Ishikawa (cell line): ENCODE data around the gene TJP1.

Experiments
- CEBPB ChIP-seq: IDR thresholded peaks from 2 replicates; pipeline ENCODE4 v1.6.1; 2012
- CREB1 ChIP-seq: IDR thresholded peaks from 2 replicates; pipeline ENCODE4 v1.6.1; 2012; ENCODE audit warnings: low read depth
- EP300 ChIP-seq: IDR thresholded peaks from 2 replicates; pipeline ENCODE4 v1.6.1; 2012; ENCODE audit warnings: borderline replicate concordance
- MAX ChIP-seq: IDR thresholded peaks from 2 replicates; pipeline ENCODE4 v1.6.1; 2012
- RAD21 ChIP-seq: IDR thresholded peaks from 2 replicates; pipeline ENCODE4 v1.6.1; 2012; ENCODE audit warnings: low read depth
- REST ChIP-seq: IDR thresholded peaks from 2 replicates; pipeline ENCODE4 v1.6.1; 2012; ENCODE audit warnings: low read depth, mild to moderate bottlenecking
- TAF1 ChIP-seq: IDR thresholded peaks from 2 replicates; pipeline ENCODE4 v1.6.1; 2012; ENCODE audit warnings: low read depth, mild to moderate bottlenecking
- TCF12 ChIP-seq: IDR thresholded peaks from 2 replicates; pipeline ENCODE4 v1.6.1; 2012; ENCODE audit warnings: low read depth
- USF1 ChIP-seq: IDR thresholded peaks from 2 replicates; pipeline ENCODE4 v1.6.1; 2012
- YY1 ChIP-seq: IDR thresholded peaks from 2 replicates; pipeline ENCODE4 v1.6.1; 2012; ENCODE audit warnings: low read depth

DNA sequence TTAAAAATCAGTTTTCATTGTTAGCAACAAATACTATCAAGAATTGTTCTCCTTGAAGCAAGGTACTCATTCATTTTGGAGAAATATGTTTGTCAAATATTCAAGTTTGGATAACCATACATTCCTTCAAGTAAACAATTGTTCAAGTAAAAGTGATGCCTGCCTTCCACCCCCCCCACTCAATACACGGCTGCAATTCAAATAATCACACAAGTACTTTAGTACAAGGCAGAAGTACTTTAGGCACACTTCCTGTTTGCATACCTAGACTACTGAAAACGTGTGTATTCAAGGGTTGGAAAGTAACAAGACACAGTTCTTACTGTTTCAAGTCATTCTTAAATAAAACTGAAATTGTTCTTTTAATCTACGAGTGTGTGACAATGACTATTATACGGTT, 45.4 kb downstream of the TJP1 start:
- no peak for TF ChIP-seq REST
- TF ChIP-seq MAX, result no peak
- no peak for TF ChIP-seq CREB1
- TF ChIP-seq RAD21, result no peak
- no peak for TF ChIP-seq TCF12
- TF ChIP-seq EP300, result no peak
- TF ChIP-seq CEBPB, result no peak
- no peak for TF ChIP-seq USF1
- TF ChIP-seq TAF1, result no peak
- TF ChIP-seq YY1, result no peak
